IMR-90 (cell line): ENCODE results near the gene TRNT1. TPM values are rescaled to one million over a fixed set of nuclear protein-coding genes. Genes with fewer than 3 reads are reported as not detected.

Experiments used
- ATAC-seq: fragments of 200-7000 bp; cut with Tn5 transposase; 2 replicates; pipeline ENCODE4 v1.9.1; 2020; ENCODE audit warnings: low read depth, mild to moderate bottlenecking, moderate library complexity
- BruUV-seq: library from RNA; stranded (reverse); fragments of 400-500 nt; replicated peaks from 2 replicates; lab custom pipeline; 2021; lab: Mats Ljungman, UMichigan
- CTCF ChIA-PET: fragments of 300-600 bp; formaldehyde crosslinking; extraction: SDS; loops from one replicate; lab custom pipeline; 2021; ENCODE audit warnings: antibody characterized with exemption; lab: Yijun Ruan, JAX
- POLR2A ChIA-PET: fragments of 300-600 bp; sonication (Branson Sonifier 250); formaldehyde crosslinking; loops from one replicate; lab custom pipeline; 2022; ENCODE audit warnings: antibody characterized with exemption; ENCODE audit not compliant: unreplicated experiment; lab: Charles Lee
- DNase-seq: peaks from one replicate; pipeline ENCODE4 v3.0.0; 2013
- H2AFZ ChIP-seq: replicated peaks from 2 replicates; pipeline ENCODE3; 2013; ENCODE audit warnings: low read length, mild to moderate bottlenecking; ENCODE audit not compliant: poor library complexity
- H2AK5ac ChIP-seq: 2 replicates; pipeline ENCODE4 v1.6.1; 2013; ENCODE audit warnings: low read depth, low read length, inconsistent platforms
- H2AK9ac ChIP-seq: replicated peaks from 2 replicates; pipeline ENCODE3; 2013; ENCODE audit warnings: mild to moderate bottlenecking, low read depth, low read length, moderate library complexity; ENCODE audit not compliant: poor library complexity
- H2BK120ac ChIP-seq: 2 replicates; pipeline ENCODE4 v1.6.1; 2013; ENCODE audit warnings: low read depth, low read length, inconsistent platforms
- H2BK15ac ChIP-seq: 3 replicates; pipeline ENCODE4 v1.6.1; 2013; ENCODE audit warnings: low read depth, low read length, inconsistent platforms
- H2BK20ac ChIP-seq: 2 replicates; pipeline ENCODE4 v1.6.1; 2013; ENCODE audit warnings: low read depth, mild to moderate bottlenecking, inconsistent platforms, low read length, moderate library complexity
- H2BK5ac ChIP-seq: 2 replicates; pipeline ENCODE4 v1.6.1; 2013; ENCODE audit warnings: mild to moderate bottlenecking, low read depth, low read length, inconsistent platforms; ENCODE audit not compliant: poor library complexity, severe bottlenecking
- H3K14ac ChIP-seq: replicated peaks from 2 replicates; pipeline ENCODE4 v1.6.1; 2013; ENCODE audit warnings: low read depth, low read length, inconsistent platforms
- H3K18ac ChIP-seq: 2 replicates; pipeline ENCODE4 v1.6.1; 2013; ENCODE audit warnings: low read depth, low read length, control low read depth
- H3K23ac ChIP-seq: 2 replicates; pipeline ENCODE4 v1.6.1; 2013; ENCODE audit warnings: low read depth, low read length, inconsistent platforms
- H3K27ac ChIP-seq: 2 replicates; pipeline ENCODE4 v1.5.1; 2013; ENCODE audit warnings: mild to moderate bottlenecking, control low read depth, low read length; ENCODE audit not compliant: insufficient read depth
- H3K27me3 ChIP-seq: 2 replicates; pipeline ENCODE4 v1.6.1; 2013; ENCODE audit warnings: low read length; ENCODE audit not compliant: control insufficient read depth, insufficient read depth
- H3K36me3 ChIP-seq: 2 replicates; pipeline ENCODE4 v1.6.1; 2013; ENCODE audit warnings: low read length, mixed read lengths; ENCODE audit not compliant: control insufficient read depth, insufficient read depth
- H3K4ac ChIP-seq: 2 replicates; pipeline ENCODE4 v1.6.1; 2013; ENCODE audit warnings: low read depth, low read length, inconsistent platforms
- H3K4me1 ChIP-seq: 2 replicates; pipeline ENCODE4 v1.6.1; 2013; ENCODE audit warnings: low read length, mixed read lengths; ENCODE audit not compliant: control insufficient read depth, insufficient read depth
- H3K4me2 ChIP-seq: 2 replicates; pipeline ENCODE4 v1.6.1; 2013; ENCODE audit warnings: low read depth, mild to moderate bottlenecking, control low read depth, low read length, moderate library complexity
- H3K4me3 ChIP-seq: 2 replicates; pipeline ENCODE4 v1.5.1; 2013; ENCODE audit warnings: low read depth, mild to moderate bottlenecking, control low read depth, low read length, moderate library complexity; ENCODE audit not compliant: insufficient read depth
- H3K56ac ChIP-seq: 2 replicates; pipeline ENCODE4 v1.6.1; 2013; ENCODE audit warnings: low read length, inconsistent platforms; ENCODE audit not compliant: insufficient read depth; ENCODE audit errors: extremely low read depth
- H3K79me1 ChIP-seq, 2 experiments: 2 replicates each; pipeline ENCODE4 v1.6.1; 2013; ENCODE audit warnings: low read length in 2 of 2, inconsistent platforms in 1 of 2, low read depth in 1 of 2
- H3K9ac ChIP-seq: 2 replicates; pipeline ENCODE4 v1.6.1; 2013; ENCODE audit warnings: low read depth, low read length, control low read depth
- H3K9me1 ChIP-seq: 2 replicates; pipeline ENCODE4 v1.6.1; 2013; ENCODE audit warnings: low read length, inconsistent platforms; ENCODE audit not compliant: insufficient read depth
- H3K9me3 ChIP-seq: 2 replicates; pipeline ENCODE4 v1.6.1; 2013; ENCODE audit warnings: low read length; ENCODE audit not compliant: control insufficient read depth, insufficient read depth
- H4K20me1 ChIP-seq: 2 replicates; pipeline ENCODE4 v1.6.1; 2013; ENCODE audit warnings: low read length, inconsistent platforms; ENCODE audit not compliant: insufficient read depth
- H4K5ac ChIP-seq: 2 replicates; pipeline ENCODE4 v1.6.1; 2013; ENCODE audit warnings: mild to moderate bottlenecking, low read depth, low read length, control low read depth
- H4K8ac ChIP-seq, 2 experiments: 2 replicates each; pipeline ENCODE4 v1.6.1; 2013; ENCODE audit warnings: low read depth in 2 of 2, low read length in 2 of 2, control low read depth in 1 of 2, inconsistent platforms in 1 of 2
- H4K91ac ChIP-seq: 2 replicates; pipeline ENCODE4 v1.6.1; 2013; ENCODE audit warnings: low read depth, low read length, inconsistent platforms; ENCODE audit not compliant: insufficient read depth
- BHLHE40 ChIP-seq: fragments of 150-350 bp; IDR thresholded peaks from 2 replicates; pipeline ENCODE4 v1.6.1; 2016; ENCODE audit warnings: mild to moderate bottlenecking, low read depth, low read length
- CEBPB ChIP-seq: IDR thresholded peaks from 2 replicates; pipeline ENCODE4 v1.6.1; 2012; ENCODE audit warnings: low read depth, low read length, improper control_type of control experiment
- CHD1 ChIP-seq: IDR thresholded peaks from 2 replicates; pipeline ENCODE4 v1.6.1; 2012; ENCODE audit warnings: low read depth, low read length, improper control_type of control experiment
- CTCF ChIP-seq: conservative IDR thresholded peaks from 2 replicates; pipeline ENCODE4 v1.5.1; 2012; ENCODE audit warnings: mild to moderate bottlenecking, low read depth, low read length, improper control_type of control experiment
- ELK1 ChIP-seq: fragments of 150-350 bp; IDR thresholded peaks from 2 replicates; pipeline ENCODE4 v1.6.1; 2016; ENCODE audit warnings: low read depth, mild to moderate bottlenecking, low read length, moderate library complexity, borderline replicate concordance
- FOS ChIP-seq: fragments of 150-350 bp; IDR thresholded peaks from 2 replicates; pipeline ENCODE4 v1.6.1; 2016; ENCODE audit warnings: low read depth, low read length
- MAFK ChIP-seq: IDR thresholded peaks from 2 replicates; pipeline ENCODE4 v1.6.1; 2012; ENCODE audit warnings: low read depth, low read length, improper control_type of control experiment
- NFE2L2 ChIP-seq: fragments of 150-350 bp; IDR thresholded peaks from 2 replicates; pipeline ENCODE4 v1.6.1; 2016; ENCODE audit warnings: low read depth, mild to moderate bottlenecking, low read length
- RAD21 ChIP-seq: IDR thresholded peaks from 2 replicates; pipeline ENCODE4 v1.6.1; 2012; ENCODE audit warnings: low read length, improper control_type of control experiment
- RCOR1 ChIP-seq: IDR thresholded peaks from 2 replicates; pipeline ENCODE4 v1.6.1; 2012; ENCODE audit warnings: mild to moderate bottlenecking, low read length, improper control_type of control experiment; ENCODE audit not compliant: insufficient replicate concordance
- RFX5 ChIP-seq: IDR thresholded peaks from 2 replicates; pipeline ENCODE4 v1.8.0; 2012; ENCODE audit warnings: low read depth, mild to moderate bottlenecking, low read length, moderate library complexity
- SMC3 ChIP-seq: fragments of 150-350 bp; IDR thresholded peaks from 2 replicates; pipeline ENCODE4 v1.6.1; 2016; ENCODE audit warnings: low read depth, mild to moderate bottlenecking, antibody characterized with exemption, low read length, moderate library complexity
- USF2 ChIP-seq: fragments of 150-350 bp; IDR thresholded peaks from 2 replicates; pipeline ENCODE4 v1.6.1; 2017; ENCODE audit warnings: mild to moderate bottlenecking, antibody characterized with exemption, low read length, low read depth
- WGBS, 2 experiments: methylation state at CpG; one replicate each; pipeline versions ENCODE4 v1.1.5 to v1.1.7; 2013; ENCODE audit warnings: missing lambda C conversion rate in 2 of 2; ENCODE audit not compliant: insufficient read length in 1 of 2; ENCODE audit errors: extremely low coverage in 2 of 2; 5-methylcytosine and 5-hydroxymethylcytosine counted together
- dilution Hi-C: fragments of 300-500 bp; cut with HindIII; formaldehyde crosslinking; loops from one replicate; pipeline ENCODE4 v1.14.3; 2018; ENCODE audit warnings: low sequenced_read_pairs; ENCODE audit not compliant: unreplicated experiment
- in situ Hi-C: fragments of 300-500 bp; cut with MboI; formaldehyde crosslinking; loops from 3 replicates; pipeline ENCODE4 v1.14.3; 2019; ENCODE audit warnings: low sequenced_read_pairs, inconsistent platforms, mixed read lengths
- intact Hi-C: fragments of 100-400 bp; cut with micrococcal nuclease; formaldehyde crosslinking; loops from 2 replicates; pipeline ENCODE4 v1.10.0; 2022
- polyA plus RNA-seq, 3 experiments: library from polyadenylated mRNA; depleted of rRNA; stranded (reverse); fragments of >200 nt; gene quantifications; 2 replicates each; pipeline ENCODE4 v1.2.3, GENCODE V29; 2012; ENCODE audit warnings: low replicate concordance in 1 of 3
- total RNA-seq: library from RNA; depleted of rRNA; stranded (reverse); fragments of >200 nt; gene quantifications from 2 replicates; pipeline ENCODE4 v1.2.3, GENCODE V29; 2012

TRNT1 gene
- total and polyA plus RNA-seq, 2 of the 4 experiments (the other 2 are of a cell fraction): 11.8 to 12.3 TPM

GRCh38 chr3:3109407-3110298 is 17.1 kb upstream of the TRNT1 start (continued):
- TF ChIP-seq NFE2L2: no peak

- Histone ChIP-seq H3K36me3 (no peaks in the 10 kb centered on the region), H2BK5ac (no peak within 1 kb of the TSS), H3K79me1 (no peaks in the 10 kb centered on the region), H3K14ac (no peak within 1 kb of the TSS), H2BK120ac (no peak within 1 kb of the TSS), H4K5ac (no peak within 1 kb of the TSS), H4K8ac (0 out of 4 replicates have a peak within 1 kb of the TSS, but pooled peaks of 1 of the 2 experiments have one; percentile 41), H3K27ac (no peak within 1 kb of the TSS), H3K4ac (no peak within 1 kb of the TSS), H3K23ac (no peak within 1 kb of the TSS), H3K4me3 (no peak within 1 kb of the TSS; the same call in 1 of the 2 replicates), H3K4me1 (no peaks in the 10 kb centered on the region), H2AK9ac (no peak within 1 kb of the TSS), H3K4me2 (peak within 1 kb of the TSS; percentile 36), H3K27me3 (no peaks in the 10 kb centered on the region), H3K9ac (no peak within 1 kb of the TSS), H3K9me1 (no peaks in the 10 kb centered on the region), H2BK20ac (no peak within 1 kb of the TSS), H3K56ac (no peak within 1 kb of the TSS), H2AK5ac (no peak within 1 kb of the TSS), H3K18ac (no peak within 1 kb of the TSS), H4K20me1 (no peaks in the 10 kb centered on the region), H4K91ac (no peak within 1 kb of the TSS), H2BK15ac (no peak within 1 kb of the TSS), H2AFZ (no peak within 1 kb of the TSS), H3K9me3 (no peaks in the 10 kb centered on the region)
- dilution Hi-C loops (no loop called here), in situ Hi-C loops (no loop called here), intact Hi-C loops (no loop called here)
- no CpG with 5 or more reads among the region's 4 CpGs for WGBS, 2 experiments
- POLR2A ChIA-PET: no interaction called here
- CTCF ChIA-PET: no interaction called here
- DNase-seq (no peak), ATAC-seq (peak; percentile 59)
- BruUV-seq: no TSS peak
- TF ChIP-seq CTCF: no peak
- no peak for TF ChIP-seq BHLHE40
- no peak for TF ChIP-seq SMC3
- no peak for TF ChIP-seq RCOR1
- no peak for TF ChIP-seq ELK1
- TF ChIP-seq CEBPB: no peak
- TF ChIP-seq FOS: no peak
- TF ChIP-seq CHD1: no peak
- TF ChIP-seq RFX5: no peak
- TF ChIP-seq RAD21: no peak
- no peak for TF ChIP-seq MAFK
- TF ChIP-seq USF2: no peak
These were observed 16.5 kb upstream of the TRNT1 start, which contains the start of gene IL5RA for GRCh38 chr3:3110299-3110630. Gene IL5RA, minus strand, starts transcription at chr3:3110374. Its CDS starts 5,390 bp downstream, at chr3:3104984.
